PC-9 (cell line): Measurements from ENCODE around the gene TTI1.

Source experiments
- EZH2 ChIP-seq: fragments of 200-600 bp; sonication (generic); IDR thresholded peaks from 2 replicates; pipeline ENCODE4 v1.8.0; 2017; ENCODE audit warnings: antibody characterized with exemption, low read depth
- TF ChIP-seq, protein P1 (sequence below): fragments of 200-600 bp; sonication (generic); conservative IDR thresholded peaks from 2 replicates; pipeline ENCODE4 v1.6.1; 2017; ENCODE audit warnings: mixed run types, antibody characterized with exemption, mild to moderate bottlenecking, moderate library complexity

DNA sequence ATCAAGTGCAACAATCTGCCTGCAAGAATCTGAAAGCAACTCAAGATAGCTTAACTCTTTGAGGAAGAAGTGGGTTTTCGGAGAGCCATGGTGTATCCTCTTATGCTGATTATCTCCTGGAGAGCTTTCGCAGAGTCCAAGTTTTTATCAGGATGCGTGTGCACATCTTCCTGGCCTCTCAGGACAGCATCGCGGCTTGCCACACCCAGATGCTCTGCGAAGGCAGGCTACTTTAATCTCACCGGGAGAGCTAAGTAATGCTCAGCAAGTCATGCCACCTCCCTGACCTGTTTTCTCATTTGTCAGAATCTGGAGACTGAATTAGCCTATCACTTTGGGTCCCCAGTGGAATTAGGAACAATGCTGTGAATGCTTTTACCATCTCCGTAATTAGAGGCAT lies 52.9 kb downstream of the TTI1 start:
- TF ChIP-seq, protein P1, sequence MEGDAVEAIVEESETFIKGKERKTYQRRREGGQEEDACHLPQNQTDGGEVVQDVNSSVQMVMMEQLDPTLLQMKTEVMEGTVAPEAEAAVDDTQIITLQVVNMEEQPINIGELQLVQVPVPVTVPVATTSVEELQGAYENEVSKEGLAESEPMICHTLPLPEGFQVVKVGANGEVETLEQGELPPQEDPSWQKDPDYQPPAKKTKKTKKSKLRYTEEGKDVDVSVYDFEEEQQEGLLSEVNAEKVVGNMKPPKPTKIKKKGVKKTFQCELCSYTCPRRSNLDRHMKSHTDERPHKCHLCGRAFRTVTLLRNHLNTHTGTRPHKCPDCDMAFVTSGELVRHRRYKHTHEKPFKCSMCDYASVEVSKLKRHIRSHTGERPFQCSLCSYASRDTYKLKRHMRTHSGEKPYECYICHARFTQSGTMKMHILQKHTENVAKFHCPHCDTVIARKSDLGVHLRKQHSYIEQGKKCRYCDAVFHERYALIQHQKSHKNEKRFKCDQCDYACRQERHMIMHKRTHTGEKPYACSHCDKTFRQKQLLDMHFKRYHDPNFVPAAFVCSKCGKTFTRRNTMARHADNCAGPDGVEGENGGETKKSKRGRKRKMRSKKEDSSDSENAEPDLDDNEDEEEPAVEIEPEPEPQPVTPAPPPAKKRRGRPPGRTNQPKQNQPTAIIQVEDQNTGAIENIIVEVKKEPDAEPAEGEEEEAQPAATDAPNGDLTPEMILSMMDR, result no peak
- no peak for TF ChIP-seq EZH2
